ENCODE data around the gene RAB31.

DNA sequence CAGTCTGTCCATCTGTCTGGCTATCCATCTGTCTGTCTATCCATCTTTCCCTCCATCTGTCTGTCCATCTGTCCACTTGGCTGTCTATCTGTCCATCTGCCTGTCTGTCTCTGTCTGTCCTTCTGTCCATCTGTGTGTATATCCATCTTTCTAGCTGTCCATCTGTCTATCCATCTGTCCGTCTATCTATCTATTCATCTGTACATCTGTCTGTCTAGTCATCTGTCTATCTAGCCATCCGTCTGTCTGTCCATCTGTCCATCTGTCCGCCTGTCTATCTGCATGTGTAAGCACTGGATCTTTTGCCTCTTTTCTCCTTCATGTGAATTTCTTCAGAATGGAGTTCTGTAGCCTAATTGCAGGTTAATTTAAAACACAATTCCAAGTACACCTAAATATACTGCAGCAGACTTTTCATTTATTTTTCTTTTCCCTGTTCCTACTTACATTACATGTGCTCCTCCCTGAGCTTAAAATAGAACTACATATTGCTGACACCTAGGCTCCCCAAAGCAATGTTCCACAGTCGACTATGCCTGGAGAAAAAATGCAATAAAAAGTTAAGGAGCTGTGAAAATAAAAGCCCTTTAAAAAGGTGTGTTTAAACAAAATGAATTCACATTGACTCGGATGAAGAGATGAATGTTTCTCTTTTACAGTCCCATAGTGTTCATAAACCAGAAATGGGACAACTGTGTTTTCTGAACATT is 140.2 kb downstream of the RAB31 start:
- no peak for TF ChIP-seq POLR2A (IDR thresholded peaks at IDR 0.05)
- TF ChIP-seq, protein P1, sequence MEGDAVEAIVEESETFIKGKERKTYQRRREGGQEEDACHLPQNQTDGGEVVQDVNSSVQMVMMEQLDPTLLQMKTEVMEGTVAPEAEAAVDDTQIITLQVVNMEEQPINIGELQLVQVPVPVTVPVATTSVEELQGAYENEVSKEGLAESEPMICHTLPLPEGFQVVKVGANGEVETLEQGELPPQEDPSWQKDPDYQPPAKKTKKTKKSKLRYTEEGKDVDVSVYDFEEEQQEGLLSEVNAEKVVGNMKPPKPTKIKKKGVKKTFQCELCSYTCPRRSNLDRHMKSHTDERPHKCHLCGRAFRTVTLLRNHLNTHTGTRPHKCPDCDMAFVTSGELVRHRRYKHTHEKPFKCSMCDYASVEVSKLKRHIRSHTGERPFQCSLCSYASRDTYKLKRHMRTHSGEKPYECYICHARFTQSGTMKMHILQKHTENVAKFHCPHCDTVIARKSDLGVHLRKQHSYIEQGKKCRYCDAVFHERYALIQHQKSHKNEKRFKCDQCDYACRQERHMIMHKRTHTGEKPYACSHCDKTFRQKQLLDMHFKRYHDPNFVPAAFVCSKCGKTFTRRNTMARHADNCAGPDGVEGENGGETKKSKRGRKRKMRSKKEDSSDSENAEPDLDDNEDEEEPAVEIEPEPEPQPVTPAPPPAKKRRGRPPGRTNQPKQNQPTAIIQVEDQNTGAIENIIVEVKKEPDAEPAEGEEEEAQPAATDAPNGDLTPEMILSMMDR (IDR thresholded peaks at IDR 0.05) = no peak
- no peak for TF ChIP-seq EP300 (IDR thresholded peaks at IDR 0.05)

Data from tibial nerve (tissue), 4 donors.